ENCODE measurements around the gene MYH7.

The MYH7 gene

GRCh38 chr14:23377573-23378563 lies 57.6 kb downstream of the MYH7 start:
- TF ChIP-seq ZFX (IDR thresholded peaks at IDR 0.05; ENCODE audit: borderline replicate concordance) (no peak), CTCF (IDR thresholded peaks at IDR 0.05) (no peak)
- no peak overlapping the region for H3K27ac ChIP-seq

GRCh38 chr14:23377198-23377550 lies 58.3 kb downstream of the MYH7 start:
- TF ChIP-seq CTCF (IDR thresholded peaks at IDR 0.05) (no peak), ZFX (IDR thresholded peaks at IDR 0.05; ENCODE audit: borderline replicate concordance) (no peak)
- H3K27ac ChIP-seq = no peak overlapping the region

GRCh38 chr14:23376482-23377197 lies 58.8 kb downstream of the MYH7 start, which contains the start of gene CMTM5:
TSS of gene CMTM5 (plus strand) at chr14:23377046. CDS start at chr14:23377252, 206 bp downstream.
- TF ChIP-seq ZFX (IDR thresholded peaks at IDR 0.05; ENCODE audit: borderline replicate concordance) = no peak
- no peak for TF ChIP-seq CTCF (IDR thresholded peaks at IDR 0.05)
- no peak within 1 kb of the TSS for H3K27ac ChIP-seq

GRCh38 chr14:23375527-23376251 lies 59.8 kb downstream of the MYH7 start:
- H3K27ac ChIP-seq = no peak overlapping the region
- TF ChIP-seq ZFX (IDR thresholded peaks at IDR 0.05; ENCODE audit: borderline replicate concordance) (no peak), CTCF (IDR thresholded peaks at IDR 0.05) (no peak)

GRCh38 chr14:23373041-23373440 lies 62.4 kb downstream of the MYH7 start:
- TF ChIP-seq ZFX (IDR thresholded peaks at IDR 0.05; ENCODE audit: borderline replicate concordance) (no peak), CTCF (IDR thresholded peaks at IDR 0.05) (no peak)
- no peak overlapping the region for H3K27ac ChIP-seq

- H3K27ac ChIP-seq = no peak within 1 kb of the TSS
- no peak for TF ChIP-seq CTCF (IDR thresholded peaks at IDR 0.05)
- no peak for TF ChIP-seq ZFX (IDR thresholded peaks at IDR 0.05; ENCODE audit: borderline replicate concordance)
Observed at GRCh38 chr14:23372509-23372908, 63.0 kb downstream of the MYH7 start, which contains the start of gene IL25. TSS of gene IL25 (plus strand) at chr14:23372809.
